CD8-positive, alpha-beta memory T cell (primary cell): Measurements from ENCODE around the gene FTO. TPM values are rescaled to one million over a fixed set of nuclear protein-coding genes. Genes with fewer than 3 reads are reported as not detected.

Experiments
- CTCF ChIA-PET: fragments of 350-600 bp; sonication (Branson Sonifier 250); formaldehyde crosslinking; loops from one replicate; lab custom pipeline; 2021; ENCODE audit warnings: antibody characterized with exemption; lab: Charles Lee
- POLR2A ChIA-PET: fragments of 350-600 bp; sonication (Branson Sonifier 250); formaldehyde crosslinking; loops from one replicate; lab custom pipeline; 2021; ENCODE audit warnings: antibody characterized with exemption; lab: Charles Lee
- DNase-seq, 5 donors: peaks; one replicate each; pipeline versions ENCODE4 v3.0.0 to v3.0.0-alpha.2; 2020 to 2022; ENCODE audit warnings: mixed read lengths in 1 of 5
- H3K27ac ChIP-seq: one replicate; pipeline ENCODE4 v1.7.0; 2013; ENCODE audit warnings: low read depth, mild to moderate bottlenecking, low read length, moderate library complexity
- H3K27me3 ChIP-seq: 2 replicates; pipeline ENCODE4 v1.7.0; 2013; ENCODE audit warnings: low read length, mild to moderate bottlenecking; ENCODE audit not compliant: insufficient read depth, poor library complexity, severe bottlenecking
- H3K36me3 ChIP-seq: 2 replicates; pipeline ENCODE4 v1.7.0; 2013; ENCODE audit warnings: mild to moderate bottlenecking, low read length, moderate library complexity; ENCODE audit not compliant: insufficient read depth
- H3K4me1 ChIP-seq: 2 replicates; pipeline ENCODE4 v1.7.0; 2013; ENCODE audit warnings: mild to moderate bottlenecking, low read length, moderate library complexity; ENCODE audit not compliant: insufficient read depth
- H3K4me3 ChIP-seq: 2 replicates; pipeline ENCODE4 v1.7.0; 2013; ENCODE audit warnings: mild to moderate bottlenecking, low read length
- H3K9me3 ChIP-seq: 2 replicates; pipeline ENCODE4 v1.7.0; 2013; ENCODE audit warnings: mild to moderate bottlenecking, low read length
- H3K27ac Mint-ChIP-seq, 8 donors: one replicate each; pipeline ENCODE4 v1.8.0; 2020 to 2021; ENCODE audit warnings: mixed read lengths in 8 of 8, mild to moderate bottlenecking in 6 of 8, inconsistent platforms in 3 of 8, moderate library complexity in 3 of 8
- H3K27me3 Mint-ChIP-seq, 2 donors: one replicate each; pipeline ENCODE4 v1.8.0; 2020 to 2021; ENCODE audit warnings: mixed read lengths in 2 of 2, mild to moderate bottlenecking in 1 of 2, moderate library complexity in 1 of 2
- H3K36me3 Mint-ChIP-seq, 3 donors: one replicate each; pipeline ENCODE4 v1.8.0; 2020 to 2021; ENCODE audit warnings: mixed read lengths in 3 of 3, inconsistent platforms in 1 of 3, mild to moderate bottlenecking in 1 of 3
- H3K4me1 Mint-ChIP-seq, 3 donors: one replicate each; pipeline ENCODE4 v1.8.0; 2020 to 2021; ENCODE audit warnings: mixed read lengths in 3 of 3, inconsistent platforms in 1 of 3, mild to moderate bottlenecking in 1 of 3
- H3K4me3 Mint-ChIP-seq, 7 donors: one replicate each; pipeline ENCODE4 v1.8.0; 2020 to 2021; ENCODE audit warnings: mixed read lengths in 7 of 7, mild to moderate bottlenecking in 6 of 7, moderate library complexity in 4 of 7, inconsistent platforms in 2 of 7
- H3K9me3 Mint-ChIP-seq, 5 donors: one replicate each; pipeline ENCODE4 v1.8.0; 2020 to 2022; ENCODE audit warnings: mixed read lengths in 5 of 5, mild to moderate bottlenecking in 3 of 5, moderate library complexity in 2 of 5, inconsistent platforms in 1 of 5
- polyA plus RNA-seq: library from polyadenylated mRNA; unstranded; fragments of 300-500 nt; fragmentation: Illumina TruSeq; gene quantifications from one replicate; pipeline ENCODE4 v1.2.3, GENCODE V29; 2021
- total RNA-seq, 2 experiments: library from RNA; stranded (reverse); gene quantifications; one replicate each; pipeline ENCODE4 v1.2.3, GENCODE V29; 2021

FTO gene
- total and polyA plus RNA-seq, 3 experiments from 2014 or later: 54.5 to 77.8 (median 56.0) TPM

DNA sequence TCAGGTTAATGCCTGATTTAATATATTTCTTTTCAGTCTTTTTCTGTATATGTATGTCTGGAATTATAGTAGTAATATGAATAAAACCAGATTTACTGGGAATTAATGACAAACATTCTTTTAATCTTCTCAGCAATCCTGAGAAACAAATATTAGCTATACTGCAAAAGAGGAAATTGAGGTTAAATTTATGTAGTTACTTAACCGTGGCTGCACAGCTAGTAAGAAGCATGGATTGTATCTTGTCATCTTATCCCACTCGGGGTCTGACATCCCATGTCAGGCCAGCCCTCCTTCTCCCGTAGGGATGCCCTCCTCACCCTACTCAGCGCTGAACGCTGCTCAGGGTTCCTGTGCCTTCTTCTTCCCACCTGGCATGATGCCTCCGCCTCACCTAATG is 143.0 kb downstream of the FTO start:
- no peaks in the 10 kb centered on the region for H3K9me3 Mint-ChIP-seq
- H3K4me1 Mint-ChIP-seq: peaks cover 6 to 10% (median 7%) of the 10 kb centered on the region in 3 donors
- H3K36me3 ChIP-seq: peaks cover 3% of the 10 kb centered on the region
- H3K27me3 Mint-ChIP-seq: no peaks in the 10 kb centered on the region
- no peaks in the 10 kb centered on the region for H3K4me1 ChIP-seq
- no peak overlapping the region for H3K4me3 ChIP-seq
- no peak overlapping the region for H3K27ac Mint-ChIP-seq
- ChIA-PET CTCF (interaction anchor here (0.7 to 1.4 kb wide), 2 partner anchors 11 to 241 kb away, joined by 3 to 5 read pairs; no protein-coding TSS in a partner anchor), POLR2A (no interaction called here)
- peaks cover 10 to 47% (median 17%) of the 10 kb centered on the region in 3 donors for H3K36me3 Mint-ChIP-seq
- no peak for DNase-seq
- no peaks in the 10 kb centered on the region for H3K27me3 ChIP-seq
- H3K4me3 Mint-ChIP-seq: no peak overlapping the region
- H3K27ac ChIP-seq: no peak overlapping the region
- H3K9me3 ChIP-seq: no peaks in the 10 kb centered on the region

GRCh38 chr16:53848277-53848942 is 144.5 kb downstream of the FTO start:
- no peaks in the 10 kb centered on the region for H3K9me3 Mint-ChIP-seq
- H3K27me3 ChIP-seq: no peaks in the 10 kb centered on the region

GRCh38 chr16:53848950-53849349 is 145.0 kb downstream of the FTO start:
- Mint-ChIP-seq H3K4me3 (no peak overlapping the region), H3K36me3 (peaks cover 25 to 55% (median 25%) of the 10 kb centered on the region in 3 donors), H3K27me3 (no peaks in the 10 kb centered on the region), H3K4me1 (peaks cover 8 to 11% (median 10%) of the 10 kb centered on the region in 3 donors), H3K9me3 (no peaks in the 10 kb centered on the region), H3K27ac (no peak overlapping the region)
- DNase-seq: no peak
- Histone ChIP-seq H3K27me3 (no peaks in the 10 kb centered on the region), H3K27ac (no peak overlapping the region), H3K4me3 (no peak overlapping the region), H3K9me3 (no peaks in the 10 kb centered on the region), H3K4me1 (no peaks in the 10 kb centered on the region), H3K36me3 (peaks cover 3% of the 10 kb centered on the region)
- CTCF ChIA-PET: no interaction called here
- POLR2A ChIA-PET: no interaction called here

More at GRCh38 chr16:53848277-53848942, 144.5 kb downstream of the FTO start:
- POLR2A ChIA-PET: no interaction called here
- H3K36me3 Mint-ChIP-seq: peaks cover 19 to 55% (median 25%) of the 10 kb centered on the region in 3 donors
- CTCF ChIA-PET: no interaction called here
- no peaks in the 10 kb centered on the region for H3K27me3 Mint-ChIP-seq
- no peak overlapping the region for H3K27ac Mint-ChIP-seq
- DNase-seq: no peak
- Histone ChIP-seq H3K9me3 (no peaks in the 10 kb centered on the region), H3K36me3 (peaks cover 3% of the 10 kb centered on the region), H3K4me1 (no peaks in the 10 kb centered on the region), H3K4me3 (no peak overlapping the region), H3K27ac (no peak overlapping the region)
- peaks cover 8 to 10% (median 9%) of the 10 kb centered on the region in 3 donors for H3K4me1 Mint-ChIP-seq
- no peak overlapping the region for H3K4me3 Mint-ChIP-seq

GRCh38 chr16:53849585-53849984 is 145.6 kb downstream of the FTO start:
- no peak overlapping the region for H3K27ac Mint-ChIP-seq
- ChIA-PET CTCF (no interaction called here), POLR2A (no interaction called here)
- no peaks in the 10 kb centered on the region for H3K27me3 Mint-ChIP-seq
- Histone ChIP-seq H3K36me3 (peaks cover 3% of the 10 kb centered on the region), H3K27ac (no peak overlapping the region), H3K27me3 (no peaks in the 10 kb centered on the region), H3K9me3 (no peaks in the 10 kb centered on the region), H3K4me1 (no peaks in the 10 kb centered on the region), H3K4me3 (no peak overlapping the region)
- H3K4me1 Mint-ChIP-seq: peaks cover 8 to 11% (median 10%) of the 10 kb centered on the region in 3 donors
- DNase-seq: no peak
- H3K36me3 Mint-ChIP-seq: peaks cover 28 to 56% (median 31%) of the 10 kb centered on the region in 3 donors
- no peak overlapping the region for H3K4me3 Mint-ChIP-seq
- H3K9me3 Mint-ChIP-seq: peaks cover 0 to 5% (median 0%) of the 10 kb centered on the region in 5 donors

DNA sequence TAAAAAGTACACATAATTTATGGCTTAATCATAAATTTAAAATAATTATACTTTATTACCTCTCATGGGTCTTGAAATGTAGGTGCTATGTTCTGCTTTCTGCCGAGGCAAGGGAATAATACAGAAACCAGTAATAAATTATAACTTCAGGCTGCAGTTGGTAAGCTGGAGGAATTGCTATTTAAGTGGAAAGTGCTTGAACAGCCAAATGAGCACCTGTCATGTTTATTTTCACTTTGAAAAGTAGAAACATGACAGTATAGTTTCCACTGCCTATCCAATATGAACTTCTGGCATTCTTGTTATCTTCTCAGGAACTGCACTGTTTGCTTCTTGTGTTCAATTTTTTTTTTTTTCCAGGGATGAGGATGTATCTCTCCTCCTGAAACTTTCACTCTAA is 146.0 kb downstream of the FTO start:
- Histone ChIP-seq H3K4me1 (no peaks in the 10 kb centered on the region), H3K27me3 (no peaks in the 10 kb centered on the region), H3K36me3 (peaks cover 3% of the 10 kb centered on the region), H3K27ac (no peak overlapping the region), H3K9me3 (no peaks in the 10 kb centered on the region), H3K4me3 (no peak overlapping the region)
- peaks cover 8 to 11% (median 10%) of the 10 kb centered on the region in 3 donors for H3K4me1 Mint-ChIP-seq
- ChIA-PET POLR2A (no interaction called here), CTCF (no interaction called here)
- H3K36me3 Mint-ChIP-seq: peaks cover 28 to 54% (median 35%) of the 10 kb centered on the region in 3 donors
- no peak overlapping the region for H3K4me3 Mint-ChIP-seq
- no peak for DNase-seq
- H3K27me3 Mint-ChIP-seq: no peaks in the 10 kb centered on the region
- peaks cover 0 to 8% (median 0%) of the 10 kb centered on the region in 5 donors for H3K9me3 Mint-ChIP-seq
- H3K27ac Mint-ChIP-seq: no peak overlapping the region

- no peak overlapping the region for H3K27ac ChIP-seq
- no peaks in the 10 kb centered on the region for H3K9me3 ChIP-seq
- H3K4me3 Mint-ChIP-seq: no peak overlapping the region
- DNase-seq: no peak
- H3K36me3 Mint-ChIP-seq: peaks cover 29 to 54% (median 46%) of the 10 kb centered on the region in 3 donors
- peaks cover 8 to 11% (median 10%) of the 10 kb centered on the region in 3 donors for H3K4me1 Mint-ChIP-seq
- H3K27ac Mint-ChIP-seq: no peak overlapping the region
- H3K36me3 ChIP-seq: no peaks in the 10 kb centered on the region
- POLR2A ChIA-PET: no interaction called here
- no peaks in the 10 kb centered on the region for H3K4me1 ChIP-seq
- H3K4me3 ChIP-seq: no peak overlapping the region
- no peaks in the 10 kb centered on the region for H3K27me3 Mint-ChIP-seq
- CTCF ChIA-PET: no interaction called here
- peaks cover 0 to 8% (median 0%) of the 10 kb centered on the region in 5 donors for H3K9me3 Mint-ChIP-seq
- no peaks in the 10 kb centered on the region for H3K27me3 ChIP-seq
Measured at GRCh38 chr16:53852678-53853077, 148.7 kb downstream of the FTO start.

GRCh38 chr16:53855056-53855455 is 151.1 kb downstream of the FTO start:
- ChIA-PET CTCF (no interaction called here), POLR2A (no interaction called here)
- no peaks in the 10 kb centered on the region for H3K9me3 ChIP-seq
- no peaks in the 10 kb centered on the region for H3K36me3 ChIP-seq
- no peaks in the 10 kb centered on the region for H3K27me3 ChIP-seq
- no peak overlapping the region for H3K27ac ChIP-seq
- H3K27me3 Mint-ChIP-seq: no peaks in the 10 kb centered on the region
- H3K4me1 ChIP-seq: no peaks in the 10 kb centered on the region
- peaks cover 0 to 8% (median 0%) of the 10 kb centered on the region in 5 donors for H3K9me3 Mint-ChIP-seq
- no peak overlapping the region for H3K4me3 Mint-ChIP-seq
- DNase-seq: no peak
- no peak overlapping the region for H3K4me3 ChIP-seq
- H3K36me3 Mint-ChIP-seq: peaks cover 29 to 50% (median 42%) of the 10 kb centered on the region in 3 donors
- H3K4me1 Mint-ChIP-seq: peaks cover 0 to 4% (median 3%) of the 10 kb centered on the region in 3 donors
- no peak overlapping the region for H3K27ac Mint-ChIP-seq

DNA sequence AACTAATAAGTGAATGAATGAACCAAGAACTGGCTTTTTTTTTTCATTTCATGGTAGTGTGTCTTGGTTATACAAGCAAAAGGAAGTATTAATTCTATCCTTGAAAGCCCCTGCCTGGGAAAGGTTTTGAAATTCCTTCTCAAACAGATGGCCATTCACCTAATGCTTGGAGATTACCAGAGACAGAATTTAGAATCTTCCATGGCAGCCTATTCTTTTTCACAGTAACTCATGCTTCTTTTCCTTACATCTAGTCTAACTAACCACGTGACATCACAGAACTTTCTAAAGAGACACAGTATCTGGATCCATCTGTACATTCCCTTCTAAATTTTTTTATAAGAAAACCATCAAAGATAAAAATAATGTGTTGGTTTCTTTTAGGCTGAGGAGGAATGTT is 151.6 kb downstream of the FTO start:
- no peaks in the 10 kb centered on the region for H3K27me3 Mint-ChIP-seq
- Histone ChIP-seq H3K36me3 (no peaks in the 10 kb centered on the region), H3K9me3 (no peaks in the 10 kb centered on the region), H3K27me3 (no peaks in the 10 kb centered on the region), H3K4me1 (no peaks in the 10 kb centered on the region), H3K4me3 (no peak overlapping the region), H3K27ac (no peak overlapping the region)
- ChIA-PET POLR2A (no interaction called here), CTCF (no interaction called here)
- peaks cover 0 to 4% (median 2%) of the 10 kb centered on the region in 3 donors for H3K4me1 Mint-ChIP-seq
- peaks cover 31 to 50% (median 38%) of the 10 kb centered on the region in 3 donors for H3K36me3 Mint-ChIP-seq
- no peak for DNase-seq
- no peak overlapping the region for H3K4me3 Mint-ChIP-seq
- peaks cover 0 to 8% (median 0%) of the 10 kb centered on the region in 5 donors for H3K9me3 Mint-ChIP-seq
- peak overlapping the region in 1 of 8 donors; percentile 36 for H3K27ac Mint-ChIP-seq
